A549 (cell line): Measurements from ENCODE around the gene FSTL4. TPM values are rescaled to one million over a fixed set of nuclear protein-coding genes. Genes with fewer than 3 reads are reported as not detected.

Experiments used
- ATAC-seq, 2 experiments: fragments of 200-7000 bp in 1 of 2; fragments of >200 bp in 1 of 2; cut with Nextera tagmentation in 1 of 2; cut with Tn5 transposase in 1 of 2; 3 replicates each; pipeline versions ENCODE4 v1.8.0 to v1.9.1; 2018 to 2020; ENCODE audit warnings: mild to moderate bottlenecking in 1 of 2, moderate library complexity in 1 of 2
- CTCF ChIA-PET: fragments of 300-600 bp; sonication (Branson Sonifier 250); formaldehyde crosslinking; extraction: SDS; loops from one replicate; lab custom pipeline; 2021; ENCODE audit warnings: antibody characterized with exemption, inconsistent platforms; lab: Yijun Ruan, JAX
- POLR2A ChIA-PET: fragments of 350-600 bp; formaldehyde crosslinking; extraction: SDS; loops from one replicate; lab custom pipeline; 2021; ENCODE audit warnings: antibody characterized with exemption, inconsistent platforms; lab: Yijun Ruan, JAX
- DNase-seq, 2 experiments: peaks; one replicate each; pipeline versions ENCODE4 v3.0.0 to v3.0.0-alpha.2; 2011 to 2016; ENCODE audit warnings: low read depth in 1 of 2, low spot score in 1 of 2
- FAIRE-seq: peaks from 2 replicates; lab custom pipeline; 2011; peaks lifted over from hg19 to GRCh38; lab: Jason Lieb, UNC
- H3K27ac ChIP-seq, 2 experiments: fragments of >200 bp; sonication (Bioruptor Twin); formaldehyde crosslinking; 3 replicates each; pipeline ENCODE4 v1.5.1; 2016 to 2017
- H3K4me1 ChIP-seq: fragments of >200 bp; sonication (Bioruptor Twin); formaldehyde crosslinking; 3 replicates; pipeline ENCODE4 v1.6.1; 2016
- H3K4me2 ChIP-seq: fragments of >200 bp; sonication (Bioruptor Twin); formaldehyde crosslinking; 3 replicates; pipeline ENCODE4 v1.6.1; 2016
- H3K4me3 ChIP-seq: fragments of >200 bp; sonication (Bioruptor Twin); formaldehyde crosslinking; 3 replicates; pipeline ENCODE4 v1.5.1; 2016
- H3K9me3 ChIP-seq: fragments of >200 bp; sonication (Bioruptor Twin); formaldehyde crosslinking; 3 replicates; pipeline ENCODE4 v1.6.1; 2016
- CBX8 ChIP-seq: fragments of 200-600 bp; sonication (generic); IDR thresholded peaks from 2 replicates; pipeline ENCODE4 v1.6.1; 2016
- EHMT2 ChIP-seq: fragments of 200-600 bp; sonication (generic); IDR thresholded peaks from 2 replicates; pipeline ENCODE4 v1.6.1; 2016; ENCODE audit warnings: antibody characterized with exemption, low read depth, mild to moderate bottlenecking, moderate library complexity
- ESRRA ChIP-seq: fragments of 150-350 bp; IDR thresholded peaks from 2 replicates; pipeline ENCODE4 v1.6.1; 2014; ENCODE audit warnings: mild to moderate bottlenecking, low read length, borderline replicate concordance
- FOSB ChIP-seq: fragments of 250-450 bp; sonication (Bioruptor Pico); IDR thresholded peaks from 2 replicates; pipeline ENCODE4 v1.5.0; 2020; ENCODE audit warnings: mild to moderate bottlenecking, moderate library complexity
- FOSL2 ChIP-seq, 2 experiments: fragments of 450-650 bp in 1 of 2; fragments of >200 bp in 1 of 2; sonication (Bioruptor Twin) in 1 of 2; formaldehyde crosslinking; IDR thresholded peaks; 2 replicates each; pipeline versions ENCODE4 v1.5.0 to v1.6.1; 2016 to 2020; ENCODE audit warnings: mild to moderate bottlenecking in 1 of 2, moderate library complexity in 1 of 2
- HOXA7 ChIP-seq: fragments of 250-450 bp; sonication (Bioruptor Pico); IDR thresholded peaks from 2 replicates; pipeline ENCODE4 v1.5.0; 2020; ENCODE audit warnings: mild to moderate bottlenecking, moderate library complexity
- JUN ChIP-seq, 2 experiments: fragments of >200 bp; sonication (Bioruptor Twin); formaldehyde crosslinking; IDR thresholded peaks; 2 replicates in 1 of 2; 3 replicates in 1 of 2; pipeline ENCODE4 v1.6.1; 2016 to 2017
- JUNB ChIP-seq: fragments of >200 bp; sonication (Bioruptor Twin); formaldehyde crosslinking; IDR thresholded peaks from 2 replicates; pipeline ENCODE4 v1.6.1; 2016
- NR3C1 ChIP-seq: fragments of >200 bp; sonication (Bioruptor Twin); formaldehyde crosslinking; IDR thresholded peaks from 3 replicates; pipeline ENCODE4 v1.6.1; 2017
- RARB ChIP-seq: fragments of 250-450 bp; sonication (Bioruptor Pico); IDR thresholded peaks from 2 replicates; pipeline ENCODE4 v1.8.0; 2021; ENCODE audit warnings: mild to moderate bottlenecking, moderate library complexity
- REST ChIP-seq: fragments of 200-600 bp; sonication (generic); IDR thresholded peaks from 2 replicates; pipeline ENCODE4 v1.6.1; 2016; ENCODE audit warnings: antibody characterized with exemption, mild to moderate bottlenecking, moderate library complexity
- SREBF2 ChIP-seq: fragments of 450-650 bp; IDR thresholded peaks from 2 replicates; pipeline ENCODE4 v1.6.1; 2014; ENCODE audit warnings: mild to moderate bottlenecking, moderate library complexity
- TP53 ChIP-seq: fragments of 250-450 bp; sonication (Bioruptor Pico); IDR thresholded peaks from 2 replicates; pipeline ENCODE4 v1.5.0; 2021; ENCODE audit warnings: mild to moderate bottlenecking, moderate library complexity
- WGBS: methylation state at CpG from one replicate; pipeline ENCODE4 v1.1.6; 2017; ENCODE audit errors: missing lambda C conversion rate; 5-methylcytosine and 5-hydroxymethylcytosine counted together
- polyA plus RNA-seq, 4 experiments: library from polyadenylated mRNA; depleted of rRNA in 3 of 4; stranded (reverse); fragments of >200 nt; fragmentation: RNase III in 1 of 4; extraction: RNeasy Plus Mini Kit Qiagen cat#74134 plus additional on column Dnase treatment in 1 of 4; gene quantifications; 2 replicates in 3 of 4; 3 replicates in 1 of 4; pipeline ENCODE4 v1.2.3, GENCODE V29; 2011 to 2017
- TF ChIP-seq, protein P1 (sequence below): fragments of 150-350 bp; IDR thresholded peaks from 2 replicates; pipeline ENCODE4 v1.6.1; 2014; ENCODE audit warnings: low read depth, mild to moderate bottlenecking, low read length

Gene FSTL4
- polyA plus RNA-seq, 2 of the 4 experiments (the other 2 are of a cell fraction) = 1.6 to 1.8 TPM

- CTCF ChIA-PET = interaction anchor here (0.6 to 1.0 kb wide), 4 partner anchors 11 to 98 kb away, joined by 3 to 4 read pairs (median 4); no protein-coding TSS in a partner anchor
- H3K27ac ChIP-seq = no peak overlapping the region
- DNase-seq = no peak
- no peak overlapping the region for H3K4me3 ChIP-seq
- TF ChIP-seq RARB (no peak), JUNB (no peak), FOSB (CRISPR knock-in tag) (no peak), TP53 (CRISPR knock-in tag) (no peak)
- TF ChIP-seq, all 56 proteins: peak for 0
- FAIRE-seq (no peak), ATAC-seq (no peak)
- Histone ChIP-seq H3K9me3 (no peaks in the 10 kb centered on the region), H3K4me1 (no peaks in the 10 kb centered on the region), H3K4me2 (no peak overlapping the region)
- WGBS = 41% methylated on average over 4 of the region's 4 CpGs
- POLR2A ChIA-PET = no interaction called here
Measured at GRCh38 chr5:133579766-133580165, 32.6 kb downstream of the FSTL4 start.

DNA sequence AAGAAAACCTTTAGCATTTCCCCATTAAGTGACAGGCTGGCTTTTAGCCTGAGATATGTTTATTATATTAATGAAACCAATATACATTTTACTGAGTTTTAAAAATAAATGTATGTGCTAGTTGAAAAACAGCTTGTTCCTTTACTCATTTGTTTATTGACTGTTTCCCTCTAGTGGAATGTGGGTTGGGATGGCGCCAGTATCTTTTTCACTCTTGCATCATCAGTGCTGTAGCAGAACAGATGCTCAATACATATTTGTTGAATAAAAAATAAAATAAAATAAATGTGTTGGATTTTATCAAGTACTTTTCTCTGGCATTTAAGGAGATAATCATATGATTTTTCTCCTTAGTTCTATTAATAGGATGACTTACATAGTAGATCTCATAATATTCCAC is 43.0 kb downstream of the FSTL4 start:
- Histone ChIP-seq H3K4me1 (no peaks in the 10 kb centered on the region), H3K4me3 (no peak overlapping the region), H3K27ac (no peak overlapping the region), H3K4me2 (no peak overlapping the region), H3K9me3 (peaks cover 22% of the 10 kb centered on the region)
- TF ChIP-seq TP53 (CRISPR knock-in tag) (no peak), FOSL2 (IDR thresholded peaks at IDR 0.05) (no peak), FOSL2 (CRISPR knock-in tag; IDR thresholded peaks at IDR 0.05) (no peak)
- 9% methylated on average over 1 of the region's 1 CpG for WGBS
- DNase-seq (no peak), FAIRE-seq (no peak), ATAC-seq (no peak)
- CTCF ChIA-PET = interaction anchor here (1.0 to 1.2 kb wide), 2 partner anchors 10 to 13 kb away, joined by 3 read pairs; no protein-coding TSS in a partner anchor
- POLR2A ChIA-PET = no interaction called here

- ATAC-seq = 0 out of 6 replicates have a peak, but pooled peaks have one; percentile 44 to 47
- FAIRE-seq = no peak
- CTCF ChIA-PET = interaction anchor here (1.6 kb wide), 1 partner anchor 16 kb away, joined by 5 read pairs; no protein-coding TSS in a partner anchor
Measured at GRCh38 chr5:133565993-133566392, 46.3 kb downstream of the FSTL4 start.

More at GRCh38 chr5:133565993-133566392, 46.3 kb downstream of the FSTL4 start:
- peak in 1 of 2 experiments; percentile 14 for DNase-seq
- peak; percentile 83 for TF ChIP-seq EHMT2
- TF ChIP-seq NR3C1 = no peak
- peak; percentile 97 for TF ChIP-seq REST
- no peak for TF ChIP-seq ESRRA
- TF ChIP-seq FOSB (CRISPR knock-in tag) = no peak
- TF ChIP-seq, protein P1, sequence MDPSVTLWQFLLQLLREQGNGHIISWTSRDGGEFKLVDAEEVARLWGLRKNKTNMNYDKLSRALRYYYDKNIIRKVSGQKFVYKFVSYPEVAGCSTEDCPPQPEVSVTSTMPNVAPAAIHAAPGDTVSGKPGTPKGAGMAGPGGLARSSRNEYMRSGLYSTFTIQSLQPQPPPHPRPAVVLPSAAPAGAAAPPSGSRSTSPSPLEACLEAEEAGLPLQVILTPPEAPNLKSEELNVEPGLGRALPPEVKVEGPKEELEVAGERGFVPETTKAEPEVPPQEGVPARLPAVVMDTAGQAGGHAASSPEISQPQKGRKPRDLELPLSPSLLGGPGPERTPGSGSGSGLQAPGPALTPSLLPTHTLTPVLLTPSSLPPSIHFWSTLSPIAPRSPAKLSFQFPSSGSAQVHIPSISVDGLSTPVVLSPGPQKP = no peak
- TF ChIP-seq SREBF2 = no peak
- TF ChIP-seq HOXA7 (CRISPR knock-in tag) = no peak
- no peak for TF ChIP-seq CBX8
- TF ChIP-seq JUN (IDR thresholded peaks at IDR 0.05) = no peak
- no peaks in the 10 kb centered on the region for H3K4me1 ChIP-seq
- WGBS = 5% methylated on average over 3 of the region's 3 CpGs
- no peak overlapping the region for H3K4me2 ChIP-seq
- H3K9me3 ChIP-seq = peaks cover 4% of the 10 kb centered on the region; the same call in 2 of the 3 replicates
- POLR2A ChIA-PET = no interaction called here
- no peak overlapping the region for H3K4me3 ChIP-seq
- H3K27ac ChIP-seq = no peak overlapping the region
